Transverse colon (tissue), 4 donors: ENCODE data around the gene KIF2C. TPM values are rescaled to one million over a fixed set of nuclear protein-coding genes. Genes with fewer than 3 reads are reported as not detected.

Source experiments
- DNase-seq: peaks from one replicate; pipeline ENCODE4 v3.0.0-alpha.2; 2019
- H3K27ac ChIP-seq, 4 donors: fragments of 200-600 bp; sonication (generic); 2 replicates each; pipeline ENCODE4 v1.5.1; 2016 to 2018; ENCODE audit warnings: inconsistent platforms in 4 of 4
- H3K27me3 ChIP-seq: fragments of 200-600 bp; sonication (generic); 2 replicates; pipeline ENCODE4 v1.5.1; 2017; ENCODE audit warnings: inconsistent platforms
- H3K36me3 ChIP-seq, 4 donors: fragments of 200-600 bp; sonication (generic); 2 replicates each; pipeline ENCODE4 v1.5.1; 2017 to 2019; ENCODE audit warnings: inconsistent platforms in 4 of 4
- H3K4me1 ChIP-seq, 4 donors: fragments of 200-600 bp; sonication (generic); 2 replicates each; pipeline ENCODE4 v1.5.1; 2017 to 2020; ENCODE audit warnings: inconsistent platforms in 4 of 4
- H3K4me3 ChIP-seq, 4 donors: fragments of 200-600 bp; sonication (generic); 1 replicate in 1 of 4; 2 replicates in 3 of 4; pipeline versions ENCODE4 v1.5.1 to v1.6.1; 2017 to 2019; ENCODE audit warnings: inconsistent platforms in 4 of 4
- H3K9me3 ChIP-seq, 2 donors: fragments of 200-600 bp; sonication (generic); 2 replicates each; pipeline ENCODE4 v1.5.1; 2017 to 2019; ENCODE audit warnings: inconsistent platforms in 2 of 2
- CTCF ChIP-seq, 5 experiments: fragments of 200-600 bp in 3 of 5; fragments of 450-650 bp in 2 of 5; sonication (generic) in 3 of 5; IDR thresholded peaks; 1 replicate in 2 of 5; 2 replicates in 3 of 5; pipeline ENCODE4 v1.5.1; 2016 to 2017; ENCODE audit warnings: antibody characterized with exemption in 5 of 5, inconsistent platforms in 3 of 5, mild to moderate bottlenecking in 2 of 5, moderate library complexity in 1 of 5
- EP300 ChIP-seq: sonication (generic); formaldehyde crosslinking; IDR thresholded peaks from one replicate; pipeline ENCODE4 v1.6.1; 2017; ENCODE audit warnings: antibody characterized with exemption, low read depth
- POLR2A ChIP-seq: fragments of 450-650 bp; IDR thresholded peaks from one replicate; pipeline ENCODE4 v1.6.1; 2016; ENCODE audit warnings: antibody characterized with exemption, mild to moderate bottlenecking, moderate library complexity
- POLR2AphosphoS5 ChIP-seq, 3 donors: sonication (generic); formaldehyde crosslinking; IDR thresholded peaks; one replicate each; pipeline ENCODE4 v1.6.1; 2016; ENCODE audit warnings: antibody characterized with exemption in 3 of 3
- WGBS, 2 donors: methylation state at CpG; one replicate each; pipeline ENCODE4 v1.1.5; 2018; ENCODE audit warnings: low coverage in 1 of 2; 5-methylcytosine and 5-hydroxymethylcytosine counted together
- in situ Hi-C, 4 donors: fragments of 200-750 bp; cut with MboI; loops; one replicate each; pipeline versions ENCODE4 v1.15.0 to v1.15.1; 2017; ENCODE audit warnings: low sequenced_read_pairs in 3 of 4, low pct_ligation_motif_present in 1 of 4, low pct_unique_long_range_greater_than_20kb in 1 of 4
- intact Hi-C: fragments of 100-400 bp; cut with DNase I; formaldehyde crosslinking; loops from one replicate; pipeline ENCODE4 v1.15.1; 2023; ENCODE audit warnings: low total_unique reads
- total RNA-seq, 4 donors: library from RNA; depleted of rRNA; stranded (reverse); fragments of >200 nt; gene quantifications; one replicate each; pipeline ENCODE4 v1.1.0, GENCODE V29; 2016

Gene KIF2C
- total RNA-seq, 4 donors from 2014 or later: 0.95 to 8.0 (median 1.9) TPM; not detected in 1

- Histone ChIP-seq H3K36me3 (peaks cover 0 to 6% (median 0%) of the 10 kb centered on the region in 4 donors), H3K4me1 (peaks cover 21 to 44% (median 31%) of the 10 kb centered on the region in 4 donors), H3K27ac (peak overlapping the region; percentile 26 to 90 (median 50)), H3K27me3 (no peaks in the 10 kb centered on the region), H3K9me3 (no peaks in the 10 kb centered on the region), H3K4me3 (peak overlapping the region in 1 of 4 donors; percentile 81)
- no peak for DNase-seq
- in situ Hi-C loops: no loop called here
- intact Hi-C loops: no loop called here
- 62 to 83% methylated on average over 2 to 13 of the region's 13 CpGs for WGBS, 2 donors
- TF ChIP-seq EP300: no peak
Observed at GRCh38 chr1:44802306-44803061, 62.8 kb downstream of the KIF2C start.

GRCh38 chr1:44803062-44803311 lies 63.4 kb downstream of the KIF2C start:
- WGBS, 2 donors: 93% methylated on average over 9 of the region's 9 CpGs; no CpG with 5 or more reads in 1 of the 2 donors
- peaks cover 26 to 49% (median 35%) of the 10 kb centered on the region in 4 donors for H3K4me1 ChIP-seq

GRCh38 chr1:44803312-44804095 lies 63.9 kb downstream of the KIF2C start:
- H3K36me3 ChIP-seq: peaks cover 0 to 6% (median 0%) of the 10 kb centered on the region in 4 donors
- TF ChIP-seq EP300: no peak
- no peak for TF ChIP-seq CTCF (IDR thresholded peaks at IDR 0.05)
- TF ChIP-seq POLR2A: no peak
- TF ChIP-seq POLR2AphosphoS5 (IDR thresholded peaks at IDR 0.05): no peak
- no peak for DNase-seq

More at GRCh38 chr1:44803062-44803311, 63.4 kb downstream of the KIF2C start:
- Histone ChIP-seq H3K4me3 (no peak overlapping the region), H3K27ac (peak overlapping the region in 1 of 4 donors; percentile 73), H3K9me3 (no peaks in the 10 kb centered on the region), H3K36me3 (peaks cover 0 to 6% (median 0%) of the 10 kb centered on the region in 4 donors), H3K27me3 (no peaks in the 10 kb centered on the region)
- in situ Hi-C loops: no loop called here
- intact Hi-C loops: no loop called here
- TF ChIP-seq POLR2A: no peak
- no peak for TF ChIP-seq CTCF (IDR thresholded peaks at IDR 0.05)
- TF ChIP-seq POLR2AphosphoS5 (IDR thresholded peaks at IDR 0.05): no peak
- no peak for TF ChIP-seq EP300
- no peak for DNase-seq

GRCh38 chr1:44805311-44806024 lies 65.8 kb downstream of the KIF2C start:
- Histone ChIP-seq H3K36me3 (peaks cover 0 to 6% (median 0%) of the 10 kb centered on the region in 4 donors), H3K27me3 (no peaks in the 10 kb centered on the region), H3K4me1 (peaks cover 43 to 66% (median 53%) of the 10 kb centered on the region in 4 donors), H3K4me3 (no peak overlapping the region), H3K27ac (peak overlapping the region; percentile 92 to 96 (median 94)), H3K9me3 (no peaks in the 10 kb centered on the region)
- no peak for DNase-seq
- WGBS, 2 donors: 98% methylated on average over 19 of the region's 20 CpGs; no CpG with 5 or more reads in 1 of the 2 donors
- intact Hi-C loops (loop anchor here (2.0 kb wide), 1 partner anchor 67 kb away; the partner anchor contains the start of gene KIF2C), in situ Hi-C loops (no loop called here)
- TF ChIP-seq CTCF (IDR thresholded peaks at IDR 0.05) (no peak), POLR2A (no peak), EP300 (no peak), POLR2AphosphoS5 (IDR thresholded peaks at IDR 0.05) (no peak)

More at GRCh38 chr1:44803312-44804095, 63.9 kb downstream of the KIF2C start:
- 88% methylated on average over 13 of the region's 13 CpGs; no CpG with 5 or more reads in 1 of the 2 donors for WGBS, 2 donors
- no peaks in the 10 kb centered on the region for H3K27me3 ChIP-seq
- intact Hi-C loops (no loop called here), in situ Hi-C loops (no loop called here)
- H3K4me3 ChIP-seq: no peak overlapping the region
- H3K4me1 ChIP-seq: peaks cover 31 to 54% (median 41%) of the 10 kb centered on the region in 4 donors
- H3K9me3 ChIP-seq: no peaks in the 10 kb centered on the region
- H3K27ac ChIP-seq: peak overlapping the region in 1 of 4 donors; percentile 73
